VCaP (cell line): ENCODE measurements around the gene NKX6-1.

ENCODE experiments used
- H3K27ac ChIP-seq: fragments of 450-650 bp; 2 replicates; pipeline ENCODE4 v1.5.1; 2017
- TF ChIP-seq, protein P1 (sequence below): fragments of 450-650 bp; conservative IDR thresholded peaks from 2 replicates; pipeline ENCODE4 v1.5.1; 2017; ENCODE audit warnings: mild to moderate bottlenecking, moderate library complexity

The NKX6-1 gene

GRCh38 chr4:84503495-84504437 lies 4.7 kb upstream of the NKX6-1 start:
- TF ChIP-seq, protein P1, sequence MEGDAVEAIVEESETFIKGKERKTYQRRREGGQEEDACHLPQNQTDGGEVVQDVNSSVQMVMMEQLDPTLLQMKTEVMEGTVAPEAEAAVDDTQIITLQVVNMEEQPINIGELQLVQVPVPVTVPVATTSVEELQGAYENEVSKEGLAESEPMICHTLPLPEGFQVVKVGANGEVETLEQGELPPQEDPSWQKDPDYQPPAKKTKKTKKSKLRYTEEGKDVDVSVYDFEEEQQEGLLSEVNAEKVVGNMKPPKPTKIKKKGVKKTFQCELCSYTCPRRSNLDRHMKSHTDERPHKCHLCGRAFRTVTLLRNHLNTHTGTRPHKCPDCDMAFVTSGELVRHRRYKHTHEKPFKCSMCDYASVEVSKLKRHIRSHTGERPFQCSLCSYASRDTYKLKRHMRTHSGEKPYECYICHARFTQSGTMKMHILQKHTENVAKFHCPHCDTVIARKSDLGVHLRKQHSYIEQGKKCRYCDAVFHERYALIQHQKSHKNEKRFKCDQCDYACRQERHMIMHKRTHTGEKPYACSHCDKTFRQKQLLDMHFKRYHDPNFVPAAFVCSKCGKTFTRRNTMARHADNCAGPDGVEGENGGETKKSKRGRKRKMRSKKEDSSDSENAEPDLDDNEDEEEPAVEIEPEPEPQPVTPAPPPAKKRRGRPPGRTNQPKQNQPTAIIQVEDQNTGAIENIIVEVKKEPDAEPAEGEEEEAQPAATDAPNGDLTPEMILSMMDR: peak; percentile 90
- H3K27ac ChIP-seq: no peak overlapping the region

DNA sequence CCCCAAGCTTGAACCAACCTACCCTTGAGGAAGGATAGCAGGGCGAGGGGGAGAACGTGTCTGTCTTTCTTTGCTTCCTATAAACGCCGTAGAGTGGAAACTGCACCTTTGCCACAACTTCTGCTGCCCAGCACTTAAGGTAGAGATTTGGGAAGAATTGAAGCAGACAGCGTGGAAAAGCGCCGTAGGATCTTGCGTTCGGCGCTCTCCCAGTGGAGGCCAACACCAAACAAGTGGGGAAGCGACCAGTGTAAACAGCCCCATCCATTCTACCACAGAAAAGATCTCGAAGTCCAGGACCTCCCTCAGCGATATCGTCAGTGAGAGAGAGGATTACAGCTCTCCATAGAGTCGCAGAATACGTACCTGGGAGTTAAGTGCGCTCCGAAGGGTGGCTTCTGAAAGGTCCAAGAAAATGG lies 3.9 kb upstream of the NKX6-1 start:
- TF ChIP-seq, protein P1: no peak
- no peak overlapping the region for H3K27ac ChIP-seq

DNA sequence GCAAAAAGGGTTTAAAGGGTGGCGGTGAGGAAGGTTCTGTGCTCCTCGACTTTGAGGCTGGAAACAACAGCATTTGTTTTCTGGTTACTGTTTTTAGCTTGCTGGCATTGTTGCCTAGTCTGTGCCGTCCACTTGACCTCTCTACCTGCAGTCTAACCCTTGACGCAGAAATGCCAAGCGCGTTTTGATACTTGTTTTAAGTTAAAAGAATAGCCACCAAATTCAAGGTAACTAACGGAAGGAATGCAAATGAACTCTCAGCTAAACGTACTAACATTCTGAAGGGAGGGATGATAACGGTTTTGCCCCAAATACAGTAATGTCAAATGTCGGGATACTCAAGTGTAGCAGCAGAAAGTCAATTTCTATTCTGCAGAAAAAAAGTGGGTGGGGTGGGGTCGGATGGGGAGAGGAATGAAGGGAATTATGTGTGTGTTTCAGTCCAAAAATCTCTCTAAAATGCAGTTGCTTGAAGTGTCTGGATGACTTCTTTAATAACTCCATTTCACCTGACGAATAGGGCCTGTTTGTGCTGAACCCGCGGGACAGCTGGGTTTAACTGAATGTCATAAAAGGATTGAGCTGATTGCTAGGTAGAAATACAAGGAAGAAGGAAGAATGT lies 3.4 kb upstream of the NKX6-1 start:
- TF ChIP-seq, protein P1: no peak
- no peak overlapping the region for H3K27ac ChIP-seq

GRCh38 chr4:84501721-84502267 lies 2.7 kb upstream of the NKX6-1 start:
- H3K27ac ChIP-seq: no peak overlapping the region
- TF ChIP-seq, protein P1: no peak

- TF ChIP-seq, protein P1: no peak
- no peak overlapping the region for H3K27ac ChIP-seq
These were observed 2.1 kb upstream of the NKX6-1 start for GRCh38 chr4:84501202-84501503.

DNA sequence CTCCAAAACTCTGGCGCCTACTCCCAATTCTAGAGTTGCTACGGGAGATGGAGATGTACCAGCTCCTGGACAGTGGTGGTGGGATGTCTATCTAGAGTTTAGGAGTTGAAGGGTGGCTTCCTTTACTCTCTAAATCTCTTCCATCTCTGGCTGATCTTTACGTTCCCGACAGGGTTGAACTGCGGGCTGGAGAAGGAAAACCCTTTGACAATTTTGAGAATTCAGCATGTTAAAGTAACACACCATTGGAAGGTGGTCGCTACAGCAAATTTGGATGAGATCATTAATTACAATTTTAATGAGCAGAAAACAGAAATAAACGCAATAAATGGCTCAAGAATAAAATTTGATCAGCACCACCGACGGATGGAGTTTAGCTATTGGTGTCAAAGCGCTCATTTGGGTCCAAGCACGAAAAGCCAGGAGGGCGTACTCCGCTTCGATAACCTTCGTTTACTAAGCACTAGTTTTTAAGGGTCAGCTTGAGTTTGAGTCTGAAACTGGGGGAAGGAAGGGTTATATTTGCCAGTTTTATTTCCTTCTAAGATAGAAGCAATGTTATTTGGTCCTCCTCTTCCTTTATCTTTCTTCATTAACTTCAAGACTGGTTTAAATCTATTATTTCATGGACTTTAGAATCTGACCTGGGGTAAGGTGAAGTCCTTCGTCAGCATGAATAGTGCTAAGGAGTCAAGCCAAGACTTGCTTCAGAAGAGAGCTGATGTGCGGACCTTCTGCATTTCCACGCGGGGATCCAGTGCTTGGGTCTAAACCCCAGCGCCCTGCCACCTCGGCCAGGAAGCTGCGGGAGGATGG lies 1.5 kb upstream of the NKX6-1 start:
- TF ChIP-seq, protein P1: no peak
- H3K27ac ChIP-seq: no peak overlapping the region

DNA sequence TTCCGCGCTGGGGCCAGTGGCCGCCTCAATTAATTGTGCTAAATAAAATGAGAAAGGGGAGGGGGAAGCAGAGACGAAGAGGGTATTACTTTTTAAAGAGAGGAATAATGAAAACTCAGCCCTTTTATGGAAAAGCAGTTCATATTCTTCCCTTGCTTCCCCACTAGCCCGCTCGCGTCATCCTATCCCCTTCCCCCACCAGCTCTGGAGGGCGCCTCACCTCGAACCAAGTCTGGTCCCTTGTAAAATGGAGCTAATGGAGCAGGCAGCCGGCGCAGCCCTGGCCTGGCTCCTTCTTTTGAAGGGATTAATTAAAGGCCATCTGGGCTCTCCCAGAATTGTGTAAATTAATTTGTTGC lies 511 bp upstream of the NKX6-1 start:
- no peak overlapping the region; the same call in 1 of the 2 replicates for H3K27ac ChIP-seq
- TF ChIP-seq, protein P1: no peak
